Activated CD4-positive, alpha-beta memory T cell treated with anti-CD3 and anti-CD28 coated beads, Interleukin-2, amount 10 ng/mL, durations not matched to agents 7 days and 5 days (primary cell): Measurements from ENCODE around the gene MSLN. TPM values are rescaled to one million over a fixed set of nuclear protein-coding genes. Genes with fewer than 3 reads are reported as not detected.

Experiments used
- CTCF ChIA-PET: fragments of 350-600 bp; sonication (Branson Sonifier 250); formaldehyde crosslinking; loops from one replicate; lab custom pipeline; 2021; ENCODE audit warnings: antibody characterized with exemption, inconsistent platforms; lab: Charles Lee
- POLR2A ChIA-PET: fragments of 350-600 bp; sonication (Branson Sonifier 250); formaldehyde crosslinking; loops from one replicate; lab custom pipeline; 2021; ENCODE audit warnings: antibody characterized with exemption; lab: Charles Lee
- DNase-seq: peaks from one replicate; pipeline ENCODE4 v3.0.0-alpha.2; 2020
- H3K27ac Mint-ChIP-seq: one replicate; pipeline ENCODE4 v1.8.0; 2021; ENCODE audit warnings: mild to moderate bottlenecking, mixed read lengths
- H3K27me3 Mint-ChIP-seq: one replicate; pipeline ENCODE4 v1.8.0; 2021; ENCODE audit warnings: mixed read lengths
- H3K36me3 Mint-ChIP-seq: one replicate; pipeline ENCODE4 v1.8.0; 2021; ENCODE audit warnings: low read depth, mixed read lengths
- H3K4me1 Mint-ChIP-seq: one replicate; pipeline ENCODE4 v1.8.0; 2021; ENCODE audit warnings: mixed read lengths
- H3K4me3 Mint-ChIP-seq: one replicate; pipeline ENCODE4 v1.8.0; 2021; ENCODE audit warnings: mild to moderate bottlenecking, mixed read lengths
- H3K9me3 Mint-ChIP-seq: one replicate; pipeline ENCODE4 v1.8.0; 2021; ENCODE audit warnings: mixed read lengths
- total RNA-seq, 2 experiments: library from RNA; stranded (reverse); gene quantifications; one replicate each; pipeline ENCODE4 v1.2.3, GENCODE V29; 2021

MSLN gene
- total RNA-seq, 2 experiments from 2014 or later: not detected

GRCh38 chr16:756428-756827 is 4.1 kb upstream of the MSLN start:
- Mint-ChIP-seq H3K27ac (no peak overlapping the region), H3K4me1 (no peaks in the 10 kb centered on the region), H3K36me3 (no peaks in the 10 kb centered on the region), H3K27me3 (peaks cover 11% of the 10 kb centered on the region), H3K9me3 (no peaks in the 10 kb centered on the region), H3K4me3 (no peak overlapping the region)
- POLR2A ChIA-PET: interaction anchor here (1.0 kb wide), 1 partner anchor 20 kb away, joined by 3 read pairs; no protein-coding TSS in a partner anchor
- no peak for DNase-seq
- CTCF ChIA-PET: interaction anchor here (0.5 to 1.7 kb wide), 2 partner anchors 13 to 51 kb away, joined by 3 to 6 read pairs; no protein-coding TSS in a partner anchor

GRCh38 chr16:759110-759910 is 1.2 kb upstream of the MSLN start:
- Mint-ChIP-seq H3K4me1 (no peaks in the 10 kb centered on the region), H3K27ac (no peak overlapping the region), H3K36me3 (no peaks in the 10 kb centered on the region), H3K9me3 (no peaks in the 10 kb centered on the region), H3K4me3 (no peak overlapping the region), H3K27me3 (peaks cover 11% of the 10 kb centered on the region)
- ChIA-PET POLR2A (no interaction called here), CTCF (no interaction called here)
- no peak for DNase-seq

GRCh38 chr16:760065-760464 is 469 bp upstream of the MSLN start:
- Mint-ChIP-seq H3K4me1 (no peaks in the 10 kb centered on the region), H3K27me3 (peaks cover 11% of the 10 kb centered on the region), H3K27ac (no peak overlapping the region), H3K4me3 (no peak overlapping the region), H3K36me3 (no peaks in the 10 kb centered on the region), H3K9me3 (no peaks in the 10 kb centered on the region)
- ChIA-PET CTCF (no interaction called here), POLR2A (no interaction called here)
- no peak for DNase-seq

- Mint-ChIP-seq H3K9me3 (no peaks in the 10 kb centered on the region), H3K4me1 (no peaks in the 10 kb centered on the region), H3K27ac (no peak overlapping the region), H3K27me3 (peaks cover 2% of the 10 kb centered on the region), H3K4me3 (no peak overlapping the region), H3K36me3 (no peaks in the 10 kb centered on the region)
- no peak for DNase-seq
- ChIA-PET POLR2A (interaction anchor here (0.8 kb wide), 1 partner anchor 12 kb away, joined by 3 read pairs; no protein-coding TSS in a partner anchor), CTCF (no interaction called here)
Observed at GRCh38 chr16:761625-762513, 1.3 kb downstream of the MSLN start.

GRCh38 chr16:762595-763268 is 2.2 kb downstream of the MSLN start:
- CTCF ChIA-PET: no interaction called here
- Mint-ChIP-seq H3K36me3 (no peaks in the 10 kb centered on the region), H3K9me3 (no peaks in the 10 kb centered on the region), H3K4me1 (no peaks in the 10 kb centered on the region), H3K4me3 (no peak overlapping the region), H3K27ac (no peak overlapping the region), H3K27me3 (no peaks in the 10 kb centered on the region)
- no peak for DNase-seq
- POLR2A ChIA-PET: interaction anchor here (0.8 kb wide), 1 partner anchor 13 kb away, joined by 3 read pairs; no protein-coding TSS in a partner anchor

GRCh38 chr16:763369-764183 is 3.0 kb downstream of the MSLN start:
- Mint-ChIP-seq H3K4me3 (no peak overlapping the region), H3K27me3 (no peaks in the 10 kb centered on the region), H3K9me3 (no peaks in the 10 kb centered on the region), H3K4me1 (no peaks in the 10 kb centered on the region), H3K36me3 (no peaks in the 10 kb centered on the region), H3K27ac (no peak overlapping the region)
- ChIA-PET CTCF (no interaction called here), POLR2A (no interaction called here)
- no peak for DNase-seq

GRCh38 chr16:764184-764750 is 3.7 kb downstream of the MSLN start:
- CTCF ChIA-PET: no interaction called here
- no peak for DNase-seq
- Mint-ChIP-seq H3K36me3 (no peaks in the 10 kb centered on the region), H3K27ac (no peak overlapping the region), H3K9me3 (no peaks in the 10 kb centered on the region), H3K4me1 (no peaks in the 10 kb centered on the region), H3K4me3 (no peak overlapping the region), H3K27me3 (no peaks in the 10 kb centered on the region)
- POLR2A ChIA-PET: no interaction called here

GRCh38 chr16:764848-765487 is 4.4 kb downstream of the MSLN start:
- H3K27me3 Mint-ChIP-seq: no peaks in the 10 kb centered on the region
- no peaks in the 10 kb centered on the region for H3K36me3 Mint-ChIP-seq
- POLR2A ChIA-PET: no interaction called here
- no peak overlapping the region for H3K4me3 Mint-ChIP-seq
- DNase-seq: no peak
- H3K9me3 Mint-ChIP-seq: no peaks in the 10 kb centered on the region
- CTCF ChIA-PET: no interaction called here
- no peaks in the 10 kb centered on the region for H3K4me1 Mint-ChIP-seq
- H3K27ac Mint-ChIP-seq: no peak overlapping the region

- ChIA-PET POLR2A (interaction anchor here (0.7 kb wide), 1 partner anchor 13 kb away, joined by 3 read pairs; no protein-coding TSS in a partner anchor), CTCF (interaction anchor here (1.5 kb wide), 1 partner anchor 25 kb away, joined by 3 read pairs; the partner anchor contains the start of gene CIAO3)
- Mint-ChIP-seq H3K27me3 (no peaks in the 10 kb centered on the region), H3K4me1 (no peaks in the 10 kb centered on the region), H3K4me3 (no peak overlapping the region), H3K9me3 (no peaks in the 10 kb centered on the region), H3K27ac (no peak overlapping the region), H3K36me3 (no peaks in the 10 kb centered on the region)
- no peak for DNase-seq
Observed at GRCh38 chr16:765488-765865, 4.9 kb downstream of the MSLN start.

GRCh38 chr16:766008-766819 is 5.7 kb downstream of the MSLN start:
- no peaks in the 10 kb centered on the region for H3K4me1 Mint-ChIP-seq
- H3K27ac Mint-ChIP-seq: no peak overlapping the region
- POLR2A ChIA-PET: interaction anchor here (0.7 kb wide), 1 partner anchor 12 kb away, joined by 3 read pairs; no protein-coding TSS in a partner anchor
- H3K36me3 Mint-ChIP-seq: no peaks in the 10 kb centered on the region
- H3K27me3 Mint-ChIP-seq: no peaks in the 10 kb centered on the region
- H3K4me3 Mint-ChIP-seq: no peak overlapping the region
- DNase-seq: no peak
- H3K9me3 Mint-ChIP-seq: no peaks in the 10 kb centered on the region
- CTCF ChIA-PET: interaction anchor here (1.5 kb wide), 1 partner anchor 26 kb away, joined by 3 read pairs; the partner anchor contains the start of gene CIAO3
